ENCODE data around the gene RAB39B.
A peak's percentile ranks its signal among the peaks of the same experiment; 100 is the strongest.
"Not testable (repeated sequence)": the region's sequence is repeated elsewhere in the genome, so short reads cannot be mapped to it uniquely, and the experiment has no call there.

RAB39B gene, protein sequence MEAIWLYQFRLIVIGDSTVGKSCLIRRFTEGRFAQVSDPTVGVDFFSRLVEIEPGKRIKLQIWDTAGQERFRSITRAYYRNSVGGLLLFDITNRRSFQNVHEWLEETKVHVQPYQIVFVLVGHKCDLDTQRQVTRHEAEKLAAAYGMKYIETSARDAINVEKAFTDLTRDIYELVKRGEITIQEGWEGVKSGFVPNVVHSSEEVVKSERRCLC

DNA sequence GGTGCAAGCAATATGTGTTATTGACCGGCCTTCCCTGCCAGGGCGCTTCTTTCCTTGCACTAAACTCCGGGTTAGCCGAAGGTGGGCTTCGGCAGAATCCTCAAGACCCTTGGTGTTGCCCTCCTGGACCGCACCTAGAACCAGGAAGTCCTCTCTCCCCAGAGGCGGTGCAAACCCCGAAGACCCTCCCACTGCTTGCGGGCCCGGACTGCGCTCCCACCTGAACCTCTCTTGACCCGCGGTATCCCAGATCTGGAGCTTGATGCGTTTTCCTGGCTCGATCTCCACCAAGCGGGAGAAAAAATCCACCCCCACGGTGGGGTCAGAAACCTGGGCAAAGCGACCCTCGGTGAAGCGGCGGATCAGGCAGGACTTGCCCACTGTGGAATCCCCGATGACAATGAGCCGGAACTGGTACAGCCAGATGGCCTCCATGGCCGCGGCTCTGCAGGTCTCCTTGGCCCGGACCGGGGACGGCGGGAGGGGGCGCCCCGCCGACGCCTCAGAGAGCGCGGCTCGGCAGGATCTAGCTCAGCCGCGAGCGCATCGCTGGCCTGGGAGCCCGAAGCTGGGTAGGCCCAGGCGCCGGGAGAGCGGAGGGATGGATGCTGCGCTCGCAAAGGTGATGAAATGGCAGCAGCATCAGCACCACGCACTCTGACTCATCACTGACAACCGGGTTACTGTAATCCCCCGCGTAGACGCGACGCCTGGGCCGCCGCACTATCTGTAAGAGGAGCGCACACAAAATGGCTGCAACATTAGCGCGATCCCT is at the start of gene RAB39B:
Gene RAB39B (minus strand): TSS at position 638 of the 775 bp plus-strand sequence. CDS start 203 bp downstream, at position 435.
- TF ChIP-seq ZNF274 (IDR thresholded peaks at IDR 0.05; ENCODE audit: low read depth, low read length): no peak
- H3K4me3 ChIP-seq (ENCODE audit: low read length): peak within 1 kb of the TSS; percentile 86

DNA sequence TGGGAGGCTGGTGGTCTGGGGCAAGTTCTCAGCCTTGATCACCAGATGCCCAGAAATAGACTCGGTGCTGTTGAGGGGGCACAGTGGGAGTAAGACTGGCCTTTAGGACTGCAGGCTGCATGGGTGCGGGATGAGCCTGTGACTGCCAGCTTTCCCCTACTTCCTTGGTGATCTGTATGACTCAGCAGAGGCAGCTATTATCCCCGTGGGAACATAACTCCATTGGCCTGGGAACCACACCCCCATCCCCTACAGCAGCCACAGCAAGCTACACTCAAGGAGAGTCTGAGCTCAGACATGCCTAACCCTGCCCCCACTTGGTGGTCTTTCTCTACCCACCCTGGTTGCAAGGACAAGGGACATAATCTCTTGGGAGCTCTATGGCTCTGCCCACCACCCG is 49.5 kb upstream of the RAB39B start:
- TF ChIP-seq ZNF274 (IDR thresholded peaks at IDR 0.05; ENCODE audit: low read depth, low read length): no peak
- no peak overlapping the region for H3K4me3 ChIP-seq (ENCODE audit: low read length)

DNA sequence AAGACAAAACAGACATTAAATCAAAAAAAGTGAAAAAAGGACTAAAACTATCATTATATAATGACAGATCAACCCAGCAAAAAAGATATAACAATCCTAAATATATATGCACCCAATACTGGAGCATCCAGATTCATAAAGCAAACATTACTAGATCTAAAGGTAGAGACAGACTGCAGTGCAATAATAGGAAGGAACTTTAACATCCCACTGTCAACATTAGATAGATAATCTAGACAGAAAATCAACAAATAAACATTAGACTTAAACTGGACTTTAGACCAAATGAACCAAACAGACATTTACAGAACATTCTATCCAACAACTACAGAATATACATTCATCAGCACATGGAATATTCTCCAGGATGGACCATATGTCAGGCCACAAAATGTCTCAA is 29.5 kb upstream of the RAB39B start:
- no peak for TF ChIP-seq ZNF274 (IDR thresholded peaks at IDR 0.05; ENCODE audit: low read depth, low read length)
- no peak overlapping the region for H3K4me3 ChIP-seq (ENCODE audit: low read length)

DNA sequence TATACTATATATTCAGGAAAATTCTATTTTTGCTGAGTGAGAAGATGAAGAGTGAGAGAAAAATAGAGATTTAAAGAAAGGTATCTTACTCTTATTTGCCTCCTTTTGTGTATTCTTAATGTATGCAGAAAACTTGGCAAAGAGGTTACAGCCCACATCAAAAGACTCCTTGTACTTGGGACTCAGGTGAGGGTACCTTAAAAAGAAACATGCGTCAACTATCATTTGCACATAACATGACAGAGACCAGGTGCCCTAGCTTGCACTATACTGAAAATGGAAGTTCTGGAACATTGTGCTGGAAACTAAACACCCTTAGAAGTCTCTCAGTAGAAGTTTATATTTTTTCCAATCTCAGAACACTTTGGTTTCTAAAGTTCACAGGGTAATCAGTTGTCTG is 15.6 kb upstream of the RAB39B start:
- no peak overlapping the region for H3K4me3 ChIP-seq (ENCODE audit: low read length)

DNA sequence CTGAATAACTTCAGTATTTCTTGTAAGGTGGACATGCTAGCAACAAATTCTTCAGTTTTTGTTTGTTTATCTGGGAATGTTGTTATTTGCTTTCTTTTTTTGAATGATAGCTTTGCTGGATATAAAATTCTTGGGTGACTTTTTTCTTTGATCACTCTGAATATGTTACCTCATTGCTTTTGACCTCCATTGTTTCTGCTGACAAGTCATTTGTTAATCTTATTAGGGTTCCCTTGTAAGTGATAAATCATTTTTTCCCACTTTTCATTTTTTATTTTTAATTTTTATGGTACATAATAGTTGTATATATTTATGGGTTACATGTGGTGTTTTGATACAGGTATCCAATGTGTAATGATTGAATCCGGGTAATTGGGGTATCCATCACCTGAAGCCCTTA is 6.7 kb upstream of the RAB39B start:
- no peak overlapping the region for H3K4me3 ChIP-seq (ENCODE audit: low read length)
- TF ChIP-seq ZNF274 (IDR thresholded peaks at IDR 0.05; ENCODE audit: low read depth, low read length): no peak

More for the DNA sequence above, 15.6 kb upstream of the RAB39B start:
- no peak for TF ChIP-seq ZNF274 (IDR thresholded peaks at IDR 0.05; ENCODE audit: low read depth, low read length)

DNA sequence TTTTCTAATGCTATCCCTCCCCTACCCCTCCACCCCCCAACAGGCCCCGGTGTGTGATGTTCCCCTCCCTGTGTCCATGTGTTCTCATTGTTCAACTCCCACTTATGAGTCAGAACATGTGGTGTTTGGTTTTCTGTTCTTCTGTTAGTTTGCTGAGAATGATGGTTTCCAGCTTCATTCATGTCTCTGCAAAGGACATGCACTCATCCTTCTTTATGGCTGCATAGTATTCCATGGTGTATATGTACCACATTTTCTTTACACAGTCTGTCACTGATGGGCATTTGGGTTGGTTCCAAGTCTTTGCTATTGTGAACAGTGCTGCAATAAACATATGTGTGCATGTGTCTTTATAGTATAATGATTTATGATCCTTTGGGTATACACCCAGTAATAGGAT is 3.7 kb upstream of the RAB39B start:
- H3K4me3 ChIP-seq (ENCODE audit: low read length): not testable (repeated sequence)

DNA sequence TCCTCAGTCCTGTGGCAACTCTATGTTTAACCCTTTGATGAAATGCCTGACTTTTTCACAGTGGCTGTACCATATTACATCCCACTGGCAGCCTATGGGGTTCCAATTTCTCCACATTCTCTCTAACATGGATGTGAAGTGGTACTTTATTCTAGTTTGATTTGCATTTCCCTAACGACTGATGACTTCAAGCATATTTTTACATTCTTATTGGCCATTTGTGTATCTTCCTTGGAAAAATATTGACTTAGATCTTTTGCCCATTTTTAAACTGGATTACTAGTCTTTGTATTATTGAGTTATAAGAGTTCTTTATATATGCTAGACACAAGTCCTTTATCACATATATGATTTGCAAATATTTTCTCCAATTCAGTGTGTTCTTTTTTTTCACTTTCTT is 2.1 kb upstream of the RAB39B start:
- TF ChIP-seq ZNF274 (IDR thresholded peaks at IDR 0.05; ENCODE audit: low read depth, low read length): no peak
- no peak overlapping the region for H3K4me3 ChIP-seq (ENCODE audit: low read length)

DNA sequence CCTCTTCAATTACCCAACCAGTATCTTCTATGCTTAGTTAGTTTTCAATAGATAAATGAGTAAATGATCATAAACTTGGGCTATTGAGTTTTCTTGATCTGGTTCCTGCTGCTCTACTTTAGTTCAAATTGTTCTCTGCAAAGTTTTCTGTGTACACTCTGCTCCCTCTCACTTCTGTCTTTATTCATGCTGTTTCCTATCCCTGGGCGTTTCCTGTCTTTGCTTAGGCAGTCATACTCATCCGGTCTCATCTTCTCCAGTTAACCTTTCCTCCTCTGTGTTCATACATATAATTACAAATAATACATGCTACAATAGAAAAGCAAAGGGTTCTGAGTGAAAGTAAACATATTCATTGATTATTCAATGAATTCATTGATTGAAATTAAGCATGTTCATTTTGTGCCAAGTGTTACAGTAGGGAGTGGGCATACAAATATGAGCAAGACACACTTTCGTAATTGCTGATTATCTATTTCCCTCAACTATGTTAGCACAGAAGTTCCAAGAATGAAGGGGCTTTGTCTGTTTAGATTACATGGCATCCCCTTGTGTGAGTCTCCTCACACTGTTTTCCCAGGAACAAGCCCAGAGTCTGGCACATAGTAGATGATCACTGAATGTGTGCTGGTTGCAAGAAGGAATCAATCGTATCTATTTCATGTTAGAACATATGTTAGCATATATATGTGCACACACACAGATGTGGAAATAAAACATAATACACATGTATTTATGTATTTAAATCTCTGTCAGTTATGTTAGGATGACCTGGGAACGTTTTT is 1.1 kb downstream of the RAB39B start:
- TF ChIP-seq ZNF274 (IDR thresholded peaks at IDR 0.05; ENCODE audit: low read depth, low read length): no peak
- peak overlapping the region; percentile 86 for H3K4me3 ChIP-seq (ENCODE audit: low read length)

DNA sequence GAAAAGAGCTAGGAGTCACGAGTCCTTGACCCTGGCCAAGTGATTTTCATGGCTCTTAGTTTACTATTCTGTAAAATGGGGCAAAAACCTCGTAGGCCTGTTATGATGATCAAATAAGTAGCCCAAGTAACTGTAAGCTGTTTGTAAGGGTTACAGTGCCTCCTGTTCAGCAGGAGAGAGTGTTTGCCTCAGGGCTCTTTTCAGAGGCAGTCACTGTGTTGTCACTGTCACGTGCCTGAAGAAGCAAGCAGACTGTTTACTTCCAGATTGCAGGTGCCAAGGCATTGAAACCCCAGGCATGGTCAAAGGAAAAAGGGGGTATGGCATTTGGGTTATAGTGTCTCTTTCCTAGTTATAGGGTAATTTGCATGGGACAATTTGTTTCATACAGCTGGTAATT is 4.5 kb downstream of the RAB39B start:
- no peak for TF ChIP-seq ZNF274 (IDR thresholded peaks at IDR 0.05; ENCODE audit: low read depth, low read length)
- H3K4me3 ChIP-seq (ENCODE audit: low read length): no peak overlapping the region

DNA sequence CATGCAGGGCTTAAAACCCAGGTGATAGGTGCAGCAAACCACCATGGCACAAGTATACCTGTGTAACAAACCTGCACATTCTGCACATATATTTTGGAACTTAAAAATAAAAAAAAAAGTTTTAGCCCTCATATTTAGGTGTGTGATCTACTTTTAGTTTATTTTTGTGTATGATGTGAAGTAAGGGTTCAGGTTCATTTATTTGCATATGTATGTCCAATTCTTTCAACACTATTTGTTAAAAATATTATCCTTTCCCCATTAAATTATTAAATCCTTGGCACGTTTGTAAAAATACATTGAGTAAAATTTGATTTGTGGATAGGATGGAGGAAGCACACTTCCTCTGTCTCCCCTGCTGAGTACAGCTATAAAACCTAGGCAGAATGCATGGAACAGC is 12.9 kb downstream of the RAB39B start:
- no peak overlapping the region for H3K4me3 ChIP-seq (ENCODE audit: low read length)
- no peak for TF ChIP-seq ZNF274 (IDR thresholded peaks at IDR 0.05; ENCODE audit: low read depth, low read length)

DNA sequence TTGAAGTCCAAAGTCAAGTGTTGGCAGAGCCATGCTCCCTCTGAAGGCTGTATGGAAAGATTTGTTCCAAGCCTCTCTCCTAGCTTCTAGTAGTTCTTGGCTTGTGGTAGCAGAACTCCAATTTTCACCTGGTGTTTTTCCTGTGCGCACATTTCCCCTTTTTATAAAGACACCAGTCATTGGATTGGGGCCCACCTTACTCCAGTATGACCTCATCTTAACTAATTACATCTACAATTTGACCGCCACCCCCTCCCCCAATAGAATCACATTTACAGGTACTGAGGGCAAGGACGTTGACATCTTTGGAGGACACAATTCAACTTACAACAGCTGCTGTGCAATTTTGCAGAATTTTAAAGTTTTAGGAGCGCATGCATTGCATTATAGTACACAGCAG is 16.8 kb downstream of the RAB39B start:
- no peak overlapping the region for H3K4me3 ChIP-seq (ENCODE audit: low read length)
- TF ChIP-seq ZNF274 (IDR thresholded peaks at IDR 0.05; ENCODE audit: low read depth, low read length): no peak

DNA sequence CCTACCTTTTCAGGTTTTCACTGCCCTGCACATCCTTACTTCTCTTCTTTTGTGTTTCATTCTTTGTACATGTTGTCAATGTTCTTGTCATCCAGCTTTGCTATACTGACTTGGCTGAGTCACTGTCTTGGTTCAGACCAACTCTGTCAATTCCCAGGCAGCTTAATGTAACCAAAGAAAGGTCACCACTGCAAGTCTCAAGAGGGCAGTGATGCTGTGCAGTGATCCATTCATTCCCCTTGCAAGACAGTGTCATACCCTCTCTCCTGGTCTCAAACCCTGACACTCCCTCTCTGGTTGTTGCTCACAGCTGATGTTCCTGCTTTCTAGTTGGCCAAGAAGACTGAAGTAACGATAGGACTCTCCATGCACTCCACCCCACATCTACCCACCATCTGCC is 17.5 kb downstream of the RAB39B start:
- no peak overlapping the region for H3K4me3 ChIP-seq (ENCODE audit: low read length)
- no peak for TF ChIP-seq ZNF274 (IDR thresholded peaks at IDR 0.05; ENCODE audit: low read depth, low read length)

DNA sequence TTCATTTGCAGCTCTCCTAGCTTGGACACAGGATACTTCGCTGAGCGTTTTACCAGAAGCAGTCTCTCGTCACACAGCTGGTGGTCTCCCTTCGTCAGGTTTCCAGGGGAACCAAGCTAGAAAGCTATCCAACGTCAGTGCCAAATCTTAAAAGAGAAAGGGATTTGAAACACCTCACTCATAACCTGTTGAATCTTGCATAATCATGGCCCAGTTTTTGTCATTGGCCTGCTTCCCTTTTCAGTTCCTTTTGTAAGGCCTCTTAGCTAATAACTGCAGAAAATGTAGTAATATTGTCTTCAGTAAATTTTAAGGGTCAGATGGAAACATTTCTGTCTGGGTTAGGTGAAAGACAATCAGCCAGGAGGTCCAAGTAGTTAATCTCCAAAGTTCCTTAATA is 22.0 kb downstream of the RAB39B start:
- H3K4me3 ChIP-seq (ENCODE audit: low read length): no peak overlapping the region
- TF ChIP-seq ZNF274 (IDR thresholded peaks at IDR 0.05; ENCODE audit: low read depth, low read length): no peak

DNA sequence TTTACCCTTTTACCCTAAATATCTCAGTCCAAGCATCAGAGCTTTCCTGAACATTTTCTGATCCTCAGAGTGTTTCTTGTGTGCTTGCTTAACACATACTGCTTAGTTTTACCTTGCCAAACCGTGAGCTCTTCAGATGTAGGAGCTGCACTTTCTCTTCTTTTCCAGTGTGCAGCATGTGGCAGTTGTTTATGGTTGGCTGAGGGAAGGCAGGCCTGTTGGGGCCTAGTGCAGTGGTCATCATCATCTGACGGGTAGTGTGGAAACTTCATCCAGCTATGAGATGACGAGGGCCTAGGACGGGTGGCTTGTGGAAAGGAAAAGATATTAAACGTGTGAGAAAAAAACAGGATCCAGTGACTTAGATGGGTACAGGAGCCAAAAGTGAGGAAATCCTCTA is 26.6 kb downstream of the RAB39B start:
- no peak for TF ChIP-seq ZNF274 (IDR thresholded peaks at IDR 0.05; ENCODE audit: low read depth, low read length)
- H3K4me3 ChIP-seq (ENCODE audit: low read length): no peak overlapping the region

DNA sequence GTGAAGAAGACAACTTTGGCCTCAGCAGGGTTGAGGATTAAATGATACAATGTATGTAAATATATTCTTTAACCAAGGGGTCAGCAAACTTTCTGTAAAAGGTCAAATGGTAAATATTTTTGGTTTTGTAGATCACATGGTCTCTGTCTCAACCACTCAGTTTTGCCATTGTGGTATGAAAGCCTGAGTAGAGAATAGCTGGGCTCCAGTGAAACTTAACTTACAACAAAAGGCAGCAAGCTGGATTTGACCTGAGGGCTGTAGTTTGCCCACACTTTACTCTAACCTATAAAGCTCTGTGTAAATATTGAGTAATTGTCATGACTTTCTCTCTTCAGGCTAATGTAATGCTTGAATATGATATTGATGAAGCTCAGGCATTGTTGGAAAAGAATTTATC is 28.4 kb downstream of the RAB39B start:
- no peak overlapping the region for H3K4me3 ChIP-seq (ENCODE audit: low read length)
- no peak for TF ChIP-seq ZNF274 (IDR thresholded peaks at IDR 0.05; ENCODE audit: low read depth, low read length)

Measured in GM08714 (cell line).